Heart left ventricle (tissue), 16 donors: ENCODE data around the gene PXK. TPM values are rescaled to one million over a fixed set of nuclear protein-coding genes. Genes with fewer than 3 reads are reported as not detected.

Experiments used
- ATAC-seq, 4 donors: fragments of 200-7000 bp; cut with Tn5 transposase; one replicate each; pipeline ENCODE4 v1.9.1; 2020 to 2022; ENCODE audit warnings: moderate library complexity in 4 of 4, mild to moderate bottlenecking in 3 of 4, moderate number of reproducible peaks in 1 of 4
- DNase-seq, 5 donors: peaks; one replicate each; pipeline ENCODE4 v3.0.0-alpha.2; 2020
- H3K27ac ChIP-seq, 12 donors: fragments of 200-600 bp; sonication (generic) in 4 of 12; one replicate each; pipeline versions ENCODE4 v1.5.0 to v1.8.0; 2016 to 2022; ENCODE audit warnings: mild to moderate bottlenecking in 2 of 12
- H3K27me3 ChIP-seq, 9 donors: fragments of 200-600 bp; sonication (generic) in 2 of 9; one replicate each; pipeline versions ENCODE4 v1.5.1 to v1.8.0; 2016 to 2022; ENCODE audit warnings: mild to moderate bottlenecking in 3 of 9
- H3K36me3 ChIP-seq, 9 donors: fragments of 200-600 bp; sonication (generic) in 2 of 9; one replicate each; pipeline versions ENCODE4 v1.5.0 to v1.8.0; 2018 to 2022; ENCODE audit warnings: mild to moderate bottlenecking in 2 of 9
- H3K4me1 ChIP-seq, 12 donors: fragments of 200-600 bp; sonication (generic) in 4 of 12; one replicate each; pipeline versions ENCODE4 v1.5.0 to v1.8.0; 2016 to 2022; ENCODE audit warnings: mild to moderate bottlenecking in 3 of 12
- H3K4me3 ChIP-seq, 12 donors: fragments of 200-600 bp; sonication (generic) in 4 of 12; one replicate each; pipeline versions ENCODE4 v1.5.0 to v1.8.0; 2017 to 2022; ENCODE audit warnings: mild to moderate bottlenecking in 9 of 12, moderate library complexity in 4 of 12
- H3K9me3 ChIP-seq, 12 donors: fragments of 200-600 bp; sonication (generic) in 4 of 12; one replicate each; pipeline versions ENCODE4 v1.5.0 to v1.8.0; 2016 to 2022; ENCODE audit warnings: mild to moderate bottlenecking in 1 of 12
- POLR2A ChIP-seq, 2 donors: fragments of 450-650 bp; IDR thresholded peaks; one replicate each; pipeline ENCODE4 v1.6.1; 2017; ENCODE audit warnings: antibody characterized with exemption in 2 of 2, mild to moderate bottlenecking in 2 of 2, moderate library complexity in 2 of 2
- WGBS, 4 donors: extraction: QIAGEN DNeasy Blood & Tissue Kit in 2 of 4; methylation state at CpG; one replicate each; pipeline versions ENCODE4 v1.1.5 to v1.1.7; 2013 to 2018; 5-methylcytosine and 5-hydroxymethylcytosine counted together
- intact Hi-C, 10 donors: fragments of 100-400 bp; cut with DNase I; formaldehyde crosslinking; loops; one replicate each; pipeline versions ENCODE4 v1.11.1 to v1.14.2; 2022
- polyA plus RNA-seq, 2 donors: library from polyadenylated mRNA; stranded (reverse); fragments of 200-250 nt; gene quantifications; one replicate each; pipeline ENCODE4 v1.2.3, GENCODE V29; 2013
- total RNA-seq, 9 donors: library from RNA; depleted of rRNA in 2 of 9; stranded (reverse); fragments of >200 nt in 2 of 9; fragmentation: NEBNext Ultra II Directional in 3 of 9; extraction: Animal tissue kit (Norgen Biotek cat#: 25700) in 3 of 9; gene quantifications; one replicate each; pipeline versions ENCODE4 v1.1.0 to v1.2.4, GENCODE V29; 2016 to 2023
- TF ChIP-seq, protein P1 (sequence below), 12 donors: fragments of 200-600 bp; sonication (generic) in 4 of 12; IDR thresholded peaks; one replicate each; pipeline versions ENCODE4 v1.5.0 to v1.8.0; 2018 to 2022; ENCODE audit warnings: antibody characterized with exemption in 12 of 12, mild to moderate bottlenecking in 5 of 12
- donor health status: ischemic (EF 13 %, LVEDD 7.1; RV severe dilation, severe dysfunction).
- donor health status: healthy with polysubstance abuse.
- donor health status: DM: no; HTN: yes; CAD: no.
- donor health status: DM: no; HTN: no; CAD: no.
- donor health status: ischemic (EF 25% LVEDD 6.9; RV normal size, moderate dysfunction).
- donor health status: ischemic (EF 25% LVEDD 5.7; RV mildly dilated, moderate dysfunction).
- donor health status: healthy.
- donor health status: DM: yes; HTN: yes; CAD: no.
- donor health status: ischemic (EF 35%, LVEDD 5.7; RV mildly dilated, moderate dysfunction).
- donor health status: nonischemic (EF 11% LVEDD 7.7; RV severe dilation, severe dysfunction).
- donor health status: DM: yes; HTN: yes; CAD: no.
- donor health status: PGD.
- donor health status: ischemic (EF 29% LVEDD 5.4; RV normal size, mild dysfunction).
- donor health status: nonischemic (EF 23%, LVEDD 6.1; RV moderate dilation, normal function).

PXK gene
- total and polyA plus RNA-seq, 11 donors = 3.4 to 24.3 (median 12.7) TPM

DNA sequence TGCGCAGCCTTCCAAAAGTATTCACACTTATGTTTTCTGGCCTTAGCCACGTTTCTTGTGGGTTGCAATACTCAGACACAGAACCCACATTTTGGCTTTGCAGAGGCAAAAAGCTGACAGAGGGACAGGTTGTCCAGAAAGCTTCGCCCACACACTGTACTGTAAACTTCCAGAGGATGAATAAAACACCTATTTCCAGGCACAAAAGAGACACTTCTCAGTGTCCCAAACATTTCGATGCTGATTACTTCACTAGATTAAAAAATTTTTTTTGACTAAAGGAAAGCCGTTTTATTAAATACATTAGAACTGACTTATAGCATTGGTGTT, 131.2 kb downstream of the PXK start:
- ATAC-seq (no peak), DNase-seq (no peak)
- Histone ChIP-seq H3K9me3 (no peaks in the 10 kb centered on the region), H3K27ac (no peak overlapping the region), H3K36me3 (no peaks in the 10 kb centered on the region), H3K4me1 (peaks cover 0 to 16% (median 2%) of the 10 kb centered on the region in 12 donors), H3K4me3 (peak overlapping the region in 7 of 12 donors; percentile 13 to 44 (median 34)), H3K27me3 (no peaks in the 10 kb centered on the region)
- TF ChIP-seq, protein P1, sequence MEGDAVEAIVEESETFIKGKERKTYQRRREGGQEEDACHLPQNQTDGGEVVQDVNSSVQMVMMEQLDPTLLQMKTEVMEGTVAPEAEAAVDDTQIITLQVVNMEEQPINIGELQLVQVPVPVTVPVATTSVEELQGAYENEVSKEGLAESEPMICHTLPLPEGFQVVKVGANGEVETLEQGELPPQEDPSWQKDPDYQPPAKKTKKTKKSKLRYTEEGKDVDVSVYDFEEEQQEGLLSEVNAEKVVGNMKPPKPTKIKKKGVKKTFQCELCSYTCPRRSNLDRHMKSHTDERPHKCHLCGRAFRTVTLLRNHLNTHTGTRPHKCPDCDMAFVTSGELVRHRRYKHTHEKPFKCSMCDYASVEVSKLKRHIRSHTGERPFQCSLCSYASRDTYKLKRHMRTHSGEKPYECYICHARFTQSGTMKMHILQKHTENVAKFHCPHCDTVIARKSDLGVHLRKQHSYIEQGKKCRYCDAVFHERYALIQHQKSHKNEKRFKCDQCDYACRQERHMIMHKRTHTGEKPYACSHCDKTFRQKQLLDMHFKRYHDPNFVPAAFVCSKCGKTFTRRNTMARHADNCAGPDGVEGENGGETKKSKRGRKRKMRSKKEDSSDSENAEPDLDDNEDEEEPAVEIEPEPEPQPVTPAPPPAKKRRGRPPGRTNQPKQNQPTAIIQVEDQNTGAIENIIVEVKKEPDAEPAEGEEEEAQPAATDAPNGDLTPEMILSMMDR (IDR thresholded peaks at IDR 0.05) = peak in 1 of 12 donors; percentile 4
- TF ChIP-seq POLR2A (IDR thresholded peaks at IDR 0.05) = no peak
- 39 to 43% (median 42%) methylated on average over 5 of the region's 5 CpGs for WGBS, 4 donors
- intact Hi-C loops = loop anchor here in 8 of 10 donors (1.0 to 10.0 kb wide), 6 partner anchors 68 to 171 kb away; partner anchors contain the start of gene ACOX2 (in 3 of the 8)

DNA sequence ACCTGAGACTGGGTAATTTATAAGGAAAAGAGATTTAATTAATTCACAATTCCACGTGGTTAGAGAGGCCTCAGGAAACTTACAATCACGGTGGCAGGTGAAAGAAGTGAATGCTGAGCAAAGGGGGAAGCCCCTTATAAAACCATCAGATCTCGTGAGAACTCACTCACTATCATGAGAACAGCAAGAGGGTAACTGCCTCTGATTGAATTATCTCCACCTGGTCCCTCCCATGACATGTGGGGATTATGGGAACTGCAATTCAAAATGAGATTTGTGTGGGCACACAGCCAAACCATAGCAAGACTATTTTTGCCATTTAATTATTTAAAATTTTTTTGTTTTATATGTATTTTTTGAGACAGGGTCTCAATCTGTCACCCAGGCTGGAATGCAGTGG, 132.2 kb downstream of the PXK start:
- no peak for ATAC-seq
- Histone ChIP-seq H3K4me1 (peaks cover 0 to 16% (median 2%) of the 10 kb centered on the region in 12 donors), H3K9me3 (no peaks in the 10 kb centered on the region), H3K27me3 (no peaks in the 10 kb centered on the region), H3K36me3 (no peaks in the 10 kb centered on the region), H3K27ac (no peak overlapping the region), H3K4me3 (no peak overlapping the region)
- no peak for DNase-seq
- intact Hi-C loops = loop anchor here in 6 of 10 donors (5.0 to 10.0 kb wide), 3 partner anchors 67 to 170 kb away; partner anchors contain the start of gene ACOX2 (in 3 of the 6)
- no peak for TF ChIP-seq POLR2A (IDR thresholded peaks at IDR 0.05)
- TF ChIP-seq, protein P1 (IDR thresholded peaks at IDR 0.05) = no peak
- 80 to 86% (median 85%) methylated on average over 3 of the region's 3 CpGs for WGBS, 4 donors

DNA sequence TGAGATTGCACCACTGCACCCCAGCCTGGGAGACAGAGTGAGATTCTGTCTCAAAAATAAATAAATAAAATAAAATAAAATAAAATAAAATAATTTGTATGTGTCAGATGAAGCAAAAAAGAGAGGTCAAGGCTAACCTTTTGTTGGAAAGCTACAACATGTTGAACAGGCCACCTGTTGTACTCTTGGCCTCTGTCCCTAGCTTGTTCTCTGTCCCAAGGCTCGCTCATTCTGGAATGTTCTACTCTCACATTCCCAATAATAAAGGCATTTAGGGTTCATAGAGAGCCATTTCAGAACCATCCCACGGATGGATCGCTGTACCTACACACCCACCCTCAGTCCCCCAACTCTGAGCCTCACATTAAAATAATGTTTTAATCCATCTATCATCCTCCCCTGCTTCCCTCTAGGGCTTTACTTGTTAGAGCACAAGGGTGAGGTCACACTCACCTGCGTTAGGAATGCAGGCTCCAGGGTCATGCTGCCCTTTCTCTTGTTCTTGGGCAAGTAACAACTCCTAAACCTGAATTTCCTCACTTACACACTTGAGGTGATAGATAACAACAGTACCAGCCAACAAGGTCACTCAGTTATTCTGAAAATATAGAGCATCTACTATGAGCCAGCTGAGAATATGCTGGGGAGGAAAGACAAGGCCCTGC, 134.3 kb downstream of the PXK start:
- Histone ChIP-seq H3K4me1 (peaks cover 0 to 36% (median 10%) of the 10 kb centered on the region in 12 donors), H3K27me3 (no peaks in the 10 kb centered on the region), H3K36me3 (no peaks in the 10 kb centered on the region), H3K9me3 (no peaks in the 10 kb centered on the region), H3K4me3 (no peak overlapping the region), H3K27ac (no peak overlapping the region)
- ATAC-seq (no peak), DNase-seq (no peak)
- TF ChIP-seq, protein P1 (IDR thresholded peaks at IDR 0.05) = no peak
- TF ChIP-seq POLR2A (IDR thresholded peaks at IDR 0.05) = no peak
- 84 to 94% (median 92%) methylated on average over 4 of the region's 4 CpGs for WGBS, 4 donors
- intact Hi-C loops = loop anchor here in 4 of 10 donors (10.0 kb wide), 2 partner anchors 68 to 168 kb away; partner anchors contain the start of gene ACOX2 (in 3 of the 4)

DNA sequence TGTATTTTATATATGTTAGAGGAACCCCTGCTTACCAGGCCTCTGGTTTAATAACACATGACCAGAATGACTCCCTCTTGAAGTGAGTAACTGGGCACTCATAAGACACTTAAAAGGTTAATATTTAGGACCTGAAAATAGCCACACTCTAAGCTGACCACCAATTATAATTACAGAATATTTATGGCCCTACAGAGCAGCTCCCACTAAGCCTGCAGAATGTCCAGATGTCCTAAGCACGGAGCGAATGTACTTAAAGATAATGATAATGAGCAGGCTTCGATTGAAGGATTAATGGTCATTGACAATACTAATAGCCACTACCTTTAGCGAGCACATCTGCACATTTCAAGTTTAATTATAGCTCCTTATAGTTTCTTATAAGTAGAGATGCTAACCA, 136.4 kb downstream of the PXK start:
- TF ChIP-seq POLR2A (IDR thresholded peaks at IDR 0.05) = no peak
- TF ChIP-seq, protein P1 (IDR thresholded peaks at IDR 0.05) = no peak
- ATAC-seq = no peak
- intact Hi-C loops = loop anchor here in 4 of 10 donors (10.0 kb wide), 2 partner anchors 66 to 166 kb away; partner anchors contain the start of gene ACOX2 (in 3 of the 4)
- H3K4me1 ChIP-seq = peaks cover 0 to 37% (median 5%) of the 10 kb centered on the region in 12 donors
- no peak for DNase-seq
- no peak overlapping the region for H3K4me3 ChIP-seq
- no peak overlapping the region for H3K27ac ChIP-seq
- H3K27me3 ChIP-seq = no peaks in the 10 kb centered on the region
- 58 to 65% (median 63%) methylated on average over 4 of the region's 4 CpGs for WGBS, 4 donors
- H3K36me3 ChIP-seq = no peaks in the 10 kb centered on the region
- H3K9me3 ChIP-seq = no peaks in the 10 kb centered on the region
